Progenitor cell of endocrine pancreas (in vitro differentiated cells): ENCODE measurements around the gene CACNA2D2. TPM values are rescaled to one million over a fixed set of nuclear protein-coding genes. Genes with fewer than 3 reads are reported as not detected.
A peak's percentile ranks its signal among the peaks of the same experiment; 100 is the strongest.

Source experiments
- DNase-seq: peaks from one replicate; pipeline ENCODE4 v3.0.0; 2021; ENCODE audit warnings: low spot score; ENCODE audit not compliant: unreplicated experiment
- H3K27ac Mint-ChIP-seq: 2 replicates; pipeline ENCODE4 v1.8.0; 2021; ENCODE audit warnings: mild to moderate bottlenecking, moderate library complexity, mixed read lengths
- H3K27me3 Mint-ChIP-seq: 2 replicates; pipeline ENCODE4 v1.8.0; 2021; ENCODE audit warnings: mixed read lengths
- H3K36me3 Mint-ChIP-seq: 2 replicates; pipeline ENCODE4 v1.8.0; 2022; ENCODE audit warnings: mixed read lengths; ENCODE audit not compliant: insufficient read depth
- H3K4me1 Mint-ChIP-seq: 2 replicates; pipeline ENCODE4 v1.8.0; 2021; ENCODE audit warnings: low read depth, mixed read lengths
- H3K4me3 Mint-ChIP-seq: 2 replicates; pipeline ENCODE4 v1.8.0; 2021; ENCODE audit warnings: low read depth, mild to moderate bottlenecking, moderate library complexity, mixed read lengths
- H3K9me3 Mint-ChIP-seq: 2 replicates; pipeline ENCODE4 v1.8.0; 2021; ENCODE audit warnings: low read depth, mixed read lengths
- total RNA-seq: library from RNA; stranded (reverse); gene quantifications from 2 replicates; pipeline ENCODE4 v1.2.1, GENCODE V29; 2021
- TF ChIP-seq, protein P1 (sequence below): fragments of 200-600 bp; sonication (generic); IDR thresholded peaks from one replicate; pipeline ENCODE4 v1.5.0; 2021; ENCODE audit warnings: antibody characterized with exemption, mild to moderate bottlenecking; ENCODE audit not compliant: unreplicated experiment

Gene CACNA2D2
- total RNA-seq, 1 donor from 2014 or later, result 6.9 TPM

DNA sequence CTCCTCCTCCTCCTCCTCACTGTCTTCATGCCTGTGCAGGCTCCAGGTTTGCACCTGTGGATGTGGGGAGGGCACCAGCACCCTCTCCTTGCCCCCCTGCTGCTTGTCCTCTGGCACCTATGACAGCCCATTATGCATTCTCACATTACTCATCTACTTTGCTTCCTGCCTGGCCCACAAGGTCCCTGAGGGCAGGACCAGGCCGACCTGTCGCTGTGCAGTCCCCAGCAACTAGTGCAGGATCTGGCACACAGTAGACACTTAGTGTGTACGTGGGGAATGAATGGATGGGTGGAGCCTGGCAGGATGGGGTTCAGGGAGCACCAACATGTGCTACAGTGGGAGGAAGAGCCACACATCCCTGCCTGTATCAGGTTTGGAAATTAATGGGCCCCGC, 85.8 kb downstream of the CACNA2D2 start:
- DNase-seq, result no peak
- Mint-ChIP-seq H3K4me3 (no peak overlapping the region), H3K36me3 (no peaks in the 10 kb centered on the region), H3K9me3 (no peaks in the 10 kb centered on the region), H3K4me1 (peaks cover 4% of the 10 kb centered on the region), H3K27ac (no peak overlapping the region), H3K27me3 (peaks cover 20% of the 10 kb centered on the region)
- TF ChIP-seq, protein P1, sequence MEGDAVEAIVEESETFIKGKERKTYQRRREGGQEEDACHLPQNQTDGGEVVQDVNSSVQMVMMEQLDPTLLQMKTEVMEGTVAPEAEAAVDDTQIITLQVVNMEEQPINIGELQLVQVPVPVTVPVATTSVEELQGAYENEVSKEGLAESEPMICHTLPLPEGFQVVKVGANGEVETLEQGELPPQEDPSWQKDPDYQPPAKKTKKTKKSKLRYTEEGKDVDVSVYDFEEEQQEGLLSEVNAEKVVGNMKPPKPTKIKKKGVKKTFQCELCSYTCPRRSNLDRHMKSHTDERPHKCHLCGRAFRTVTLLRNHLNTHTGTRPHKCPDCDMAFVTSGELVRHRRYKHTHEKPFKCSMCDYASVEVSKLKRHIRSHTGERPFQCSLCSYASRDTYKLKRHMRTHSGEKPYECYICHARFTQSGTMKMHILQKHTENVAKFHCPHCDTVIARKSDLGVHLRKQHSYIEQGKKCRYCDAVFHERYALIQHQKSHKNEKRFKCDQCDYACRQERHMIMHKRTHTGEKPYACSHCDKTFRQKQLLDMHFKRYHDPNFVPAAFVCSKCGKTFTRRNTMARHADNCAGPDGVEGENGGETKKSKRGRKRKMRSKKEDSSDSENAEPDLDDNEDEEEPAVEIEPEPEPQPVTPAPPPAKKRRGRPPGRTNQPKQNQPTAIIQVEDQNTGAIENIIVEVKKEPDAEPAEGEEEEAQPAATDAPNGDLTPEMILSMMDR, result no peak

DNA sequence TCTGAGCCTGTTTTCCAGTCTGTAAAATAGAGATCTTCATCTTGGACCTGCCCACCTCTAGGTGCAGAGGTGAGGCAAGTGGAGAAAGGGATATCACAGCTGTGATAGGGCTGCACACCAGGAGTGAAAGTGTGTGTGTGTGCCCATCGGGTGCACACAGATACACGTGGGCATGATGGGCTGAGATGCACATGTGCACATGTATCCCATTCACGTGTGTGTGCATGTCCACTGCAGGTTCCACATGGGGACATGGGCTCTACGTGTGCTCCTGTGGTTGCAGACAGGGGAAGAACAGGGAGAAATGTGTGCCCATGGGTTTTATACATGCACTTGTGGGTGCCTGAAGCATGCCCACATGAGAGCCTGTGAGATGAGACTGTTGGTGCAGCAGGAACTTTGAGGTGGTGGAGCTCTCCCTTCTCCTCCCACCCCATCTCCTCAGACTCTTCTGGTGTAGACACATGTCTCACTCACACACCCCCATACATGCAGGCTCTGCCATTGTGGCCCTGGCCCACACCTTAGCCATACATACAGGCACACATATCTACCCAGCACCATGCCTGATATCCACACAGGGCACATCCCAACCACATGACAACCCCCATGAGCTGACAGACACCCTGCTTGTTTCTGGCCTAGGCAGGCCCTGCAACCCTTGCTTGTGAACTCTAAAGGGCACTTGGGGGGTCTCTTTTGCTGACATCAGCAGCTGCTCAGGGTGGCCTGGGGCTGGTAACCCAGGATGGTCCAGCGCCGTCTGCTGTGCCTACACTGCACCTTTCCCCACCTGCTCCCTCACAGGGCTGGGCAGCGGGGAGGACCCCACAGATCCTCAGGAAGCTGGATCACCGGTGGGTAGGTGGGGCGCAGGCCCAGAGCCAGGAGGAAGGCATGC, 86.4 kb downstream of the CACNA2D2 start:
- peaks cover 17% of the 10 kb centered on the region for H3K27me3 Mint-ChIP-seq
- H3K27ac Mint-ChIP-seq, result no peak overlapping the region
- H3K36me3 Mint-ChIP-seq, result no peaks in the 10 kb centered on the region
- no peak overlapping the region for H3K4me3 Mint-ChIP-seq
- peaks cover 4% of the 10 kb centered on the region for H3K4me1 Mint-ChIP-seq
- TF ChIP-seq, protein P1, result no peak
- H3K9me3 Mint-ChIP-seq, result no peaks in the 10 kb centered on the region
- no peak for DNase-seq

DNA sequence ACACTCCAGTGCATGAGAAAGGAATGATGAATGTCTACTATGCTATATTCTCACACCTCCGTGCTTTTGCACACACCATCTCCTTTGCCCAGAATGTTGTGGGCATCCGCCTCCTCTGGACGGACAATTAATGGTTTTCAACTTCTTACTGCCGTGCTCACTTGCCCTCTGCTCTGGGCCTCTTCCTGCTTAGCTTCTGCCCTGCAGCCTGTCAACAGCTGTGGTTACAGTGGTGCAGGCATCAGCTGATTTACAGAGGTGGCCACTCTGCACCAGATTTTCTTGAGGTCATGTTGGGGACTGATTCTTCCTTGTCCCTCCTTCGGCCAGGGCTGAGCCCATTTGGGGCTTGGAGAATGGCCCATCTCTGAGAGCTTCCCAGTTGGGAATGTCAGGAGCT, 87.6 kb downstream of the CACNA2D2 start:
- no peak for DNase-seq
- H3K4me1 Mint-ChIP-seq, result peaks cover 4% of the 10 kb centered on the region
- H3K36me3 Mint-ChIP-seq, result no peaks in the 10 kb centered on the region
- no peaks in the 10 kb centered on the region for H3K9me3 Mint-ChIP-seq
- TF ChIP-seq, protein P1, result no peak
- no peak overlapping the region for H3K27ac Mint-ChIP-seq
- H3K27me3 Mint-ChIP-seq, result peaks cover 11% of the 10 kb centered on the region
- H3K4me3 Mint-ChIP-seq, result no peak overlapping the region

DNA sequence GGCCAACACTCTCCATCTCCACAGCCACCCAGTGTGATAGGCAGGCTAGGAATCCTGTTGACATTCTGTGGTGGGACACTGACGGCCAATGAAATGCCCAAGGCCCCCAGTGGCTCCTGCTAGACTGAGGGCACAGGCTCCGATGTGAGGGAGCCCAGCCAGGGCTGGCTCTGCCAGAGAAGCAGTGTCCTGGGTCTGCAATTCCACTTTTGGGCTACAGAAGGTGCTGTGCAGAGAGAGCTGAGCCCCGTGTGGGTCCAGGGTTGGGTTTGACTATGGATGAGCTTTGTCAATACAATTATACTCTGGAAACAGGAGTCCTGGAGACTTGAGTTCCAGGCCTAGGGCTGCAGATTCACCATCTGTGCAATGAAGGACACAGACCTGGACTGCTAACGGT, 88.4 kb downstream of the CACNA2D2 start:
- H3K27me3 Mint-ChIP-seq, result peaks cover 10% of the 10 kb centered on the region
- TF ChIP-seq, protein P1, result peak; percentile 17
- H3K27ac Mint-ChIP-seq, result no peak overlapping the region
- H3K4me1 Mint-ChIP-seq, result peaks cover 4% of the 10 kb centered on the region
- no peaks in the 10 kb centered on the region for H3K36me3 Mint-ChIP-seq
- H3K9me3 Mint-ChIP-seq, result no peaks in the 10 kb centered on the region
- H3K4me3 Mint-ChIP-seq, result no peak overlapping the region
- no peak for DNase-seq

DNA sequence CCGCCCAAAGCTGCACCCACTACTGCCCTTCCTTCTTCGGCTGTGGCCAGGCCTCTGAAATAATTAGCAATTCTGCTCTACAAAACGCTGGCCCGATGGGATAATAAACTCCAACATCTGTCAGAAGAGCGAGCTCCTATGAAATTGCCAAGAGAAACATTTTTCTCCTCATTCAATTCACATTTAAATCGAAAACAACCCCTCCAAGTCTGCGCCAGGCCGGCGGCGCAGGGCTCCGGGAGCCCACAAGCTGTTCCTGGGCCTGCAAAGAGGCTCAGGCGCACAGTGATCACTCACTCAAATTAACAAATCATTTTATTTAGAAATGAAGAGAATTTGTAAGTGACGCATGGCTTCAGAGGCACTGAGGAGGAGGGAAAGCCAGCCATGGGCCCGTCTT, 88.8 kb downstream of the CACNA2D2 start:
- no peaks in the 10 kb centered on the region for H3K36me3 Mint-ChIP-seq
- TF ChIP-seq, protein P1, result no peak

More for the DNA sequence above, 88.8 kb downstream of the CACNA2D2 start:
- H3K4me3 Mint-ChIP-seq, result no peak overlapping the region
- DNase-seq, result no peak
- peaks cover 10% of the 10 kb centered on the region for H3K27me3 Mint-ChIP-seq
- peaks cover 4% of the 10 kb centered on the region for H3K4me1 Mint-ChIP-seq
- H3K27ac Mint-ChIP-seq, result no peak overlapping the region
- H3K9me3 Mint-ChIP-seq, result no peaks in the 10 kb centered on the region
